Measurements from ENCODE around the gene HOXA6.

Gene HOXA6

DNA sequence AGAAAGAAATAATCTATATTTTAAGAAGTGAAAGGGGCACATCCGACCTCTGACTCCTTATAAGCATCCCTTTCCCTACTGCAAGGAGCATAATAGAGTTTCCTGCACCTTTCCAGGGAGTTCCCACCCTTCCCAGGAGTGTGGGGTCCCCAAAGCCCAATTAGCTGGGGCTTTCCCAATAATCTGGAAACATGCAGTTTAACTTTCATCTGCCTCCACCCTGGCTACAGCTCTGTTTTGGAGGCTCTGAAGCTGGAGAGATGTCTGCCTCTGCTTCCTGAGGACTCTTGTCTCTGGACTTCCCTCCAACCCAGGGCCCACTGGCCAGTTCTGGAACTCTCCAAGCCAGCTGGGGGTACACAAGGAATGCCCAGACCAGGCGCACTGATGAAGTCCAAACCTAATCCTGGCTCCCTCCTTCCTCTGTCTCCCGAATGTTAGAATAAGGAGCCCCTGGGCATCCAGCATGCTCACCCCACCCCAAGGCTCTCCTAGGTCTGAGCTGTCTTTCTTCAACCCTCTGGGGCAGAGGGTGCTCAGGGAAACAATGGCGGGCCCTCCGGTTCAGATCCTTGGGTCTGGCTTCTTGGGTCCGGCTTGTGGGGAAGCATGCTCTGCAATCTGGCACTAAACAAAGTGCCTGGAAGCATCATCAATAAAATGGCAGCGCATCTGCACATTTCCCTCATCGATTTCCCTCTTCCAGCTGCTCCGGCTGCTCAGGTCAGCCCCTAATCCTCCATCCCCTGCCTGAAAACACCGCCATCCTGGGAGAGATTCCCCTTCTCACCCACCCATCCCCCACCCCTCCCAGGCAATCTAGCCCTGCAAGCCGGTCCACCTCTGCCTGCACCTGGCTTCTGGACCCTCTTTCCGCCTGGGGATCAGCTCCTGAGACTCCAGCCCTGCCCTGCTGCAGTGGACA is 30.4 kb downstream of the HOXA6 start:
- H3K4me3 ChIP-seq (ENCODE audit: low read depth, low read length, poor library complexity, severe bottlenecking): no peak overlapping the region
- no peaks in the 10 kb centered on the region; the same call in 1 of the 2 replicates for H3K27me3 ChIP-seq (ENCODE audit: insufficient read depth, low read length)
- H3K4me1 ChIP-seq (ENCODE audit: insufficient read depth, low read length, severe bottlenecking): no peaks in the 10 kb centered on the region
- no peaks in the 10 kb centered on the region for H3F3A ChIP-seq (ENCODE audit: insufficient read depth, low read length)
- H3K36me3 ChIP-seq (ENCODE audit: insufficient read depth, low read length): no peaks in the 10 kb centered on the region
- no peaks in the 10 kb centered on the region for H3K9me2 ChIP-seq (ENCODE audit: low read depth, low read length)
- H2AFZ ChIP-seq (ENCODE audit: low read length): no peak overlapping the region
- no peaks in the 10 kb centered on the region for H3K9me3 ChIP-seq (ENCODE audit: low read length)
- H3K27ac ChIP-seq (ENCODE audit: low read depth, low read length, poor library complexity, severe bottlenecking): no peak overlapping the region
- H4K20me1 ChIP-seq (ENCODE audit: insufficient read depth, low read length): no peaks in the 10 kb centered on the region
- no peak overlapping the region for H3K4me2 ChIP-seq (ENCODE audit: low read length)
- H3K9ac ChIP-seq (ENCODE audit: low read length): no peak overlapping the region
- H3K79me2 ChIP-seq (ENCODE audit: insufficient read depth, low read length): no peaks in the 10 kb centered on the region
- no peak for TF ChIP-seq EZH2 (IDR thresholded peaks at IDR 0.05; ENCODE audit: borderline replicate concordance, low read length)
- TF ChIP-seq, protein P1, sequence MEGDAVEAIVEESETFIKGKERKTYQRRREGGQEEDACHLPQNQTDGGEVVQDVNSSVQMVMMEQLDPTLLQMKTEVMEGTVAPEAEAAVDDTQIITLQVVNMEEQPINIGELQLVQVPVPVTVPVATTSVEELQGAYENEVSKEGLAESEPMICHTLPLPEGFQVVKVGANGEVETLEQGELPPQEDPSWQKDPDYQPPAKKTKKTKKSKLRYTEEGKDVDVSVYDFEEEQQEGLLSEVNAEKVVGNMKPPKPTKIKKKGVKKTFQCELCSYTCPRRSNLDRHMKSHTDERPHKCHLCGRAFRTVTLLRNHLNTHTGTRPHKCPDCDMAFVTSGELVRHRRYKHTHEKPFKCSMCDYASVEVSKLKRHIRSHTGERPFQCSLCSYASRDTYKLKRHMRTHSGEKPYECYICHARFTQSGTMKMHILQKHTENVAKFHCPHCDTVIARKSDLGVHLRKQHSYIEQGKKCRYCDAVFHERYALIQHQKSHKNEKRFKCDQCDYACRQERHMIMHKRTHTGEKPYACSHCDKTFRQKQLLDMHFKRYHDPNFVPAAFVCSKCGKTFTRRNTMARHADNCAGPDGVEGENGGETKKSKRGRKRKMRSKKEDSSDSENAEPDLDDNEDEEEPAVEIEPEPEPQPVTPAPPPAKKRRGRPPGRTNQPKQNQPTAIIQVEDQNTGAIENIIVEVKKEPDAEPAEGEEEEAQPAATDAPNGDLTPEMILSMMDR (IDR thresholded peaks at IDR 0.05; ENCODE audit: low read length): no peak

DNA sequence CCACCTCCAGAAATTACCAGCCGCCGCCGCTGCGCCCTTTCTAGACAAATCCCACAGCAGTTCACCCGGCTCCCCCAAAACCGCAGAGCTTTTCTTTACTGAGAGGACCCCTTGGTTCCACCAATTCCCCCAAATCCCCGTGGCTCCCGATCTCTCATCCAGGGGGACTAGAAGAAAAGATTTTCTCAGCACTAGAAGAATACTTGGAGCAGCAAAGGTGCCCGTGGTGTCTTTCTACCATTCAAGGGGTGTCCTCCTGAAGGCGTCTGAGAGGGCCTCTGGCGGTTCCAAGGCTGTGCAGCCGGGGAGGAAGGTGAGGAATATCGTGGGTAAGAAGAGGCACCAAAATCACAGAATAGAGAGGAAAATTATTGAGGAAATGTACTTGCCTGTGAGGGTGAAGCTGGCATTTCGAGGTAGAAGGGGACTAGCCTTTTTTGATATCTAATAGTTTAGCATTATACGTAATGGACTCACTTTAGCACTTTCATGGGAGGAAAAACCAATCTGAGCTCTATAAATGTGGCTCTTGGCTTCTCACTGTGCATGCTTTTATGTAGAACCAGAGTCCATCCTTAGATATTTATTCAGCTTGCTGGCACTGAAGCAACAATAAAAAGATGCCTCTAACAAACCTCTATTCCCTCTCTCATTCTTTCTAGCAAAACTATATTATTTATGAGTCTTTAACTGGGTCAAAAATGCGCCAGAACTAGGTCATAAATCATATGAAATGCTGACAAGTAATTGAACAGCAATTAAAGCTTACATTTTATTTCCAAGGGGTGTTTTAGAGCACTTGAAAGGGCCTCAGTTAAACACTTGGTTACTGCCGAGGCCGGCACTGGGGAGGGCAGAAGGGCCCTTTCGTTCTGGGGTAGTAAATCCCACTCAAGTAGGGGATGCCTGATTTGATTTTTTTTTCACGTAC is 31.3 kb downstream of the HOXA6 start:
- H3K4me2 ChIP-seq (ENCODE audit: low read length): no peak overlapping the region
- H2AFZ ChIP-seq (ENCODE audit: low read length): no peak overlapping the region
- TF ChIP-seq EZH2 (IDR thresholded peaks at IDR 0.05; ENCODE audit: borderline replicate concordance, low read length): no peak
- TF ChIP-seq, protein P1 (IDR thresholded peaks at IDR 0.05; ENCODE audit: low read length): no peak
- no peaks in the 10 kb centered on the region for H3K4me1 ChIP-seq (ENCODE audit: insufficient read depth, low read length, severe bottlenecking)
- no peaks in the 10 kb centered on the region for H4K20me1 ChIP-seq (ENCODE audit: insufficient read depth, low read length)
- no peak overlapping the region for H3K4me3 ChIP-seq (ENCODE audit: low read depth, low read length, poor library complexity, severe bottlenecking)
- H3K36me3 ChIP-seq (ENCODE audit: insufficient read depth, low read length): no peaks in the 10 kb centered on the region
- H3K9me3 ChIP-seq (ENCODE audit: low read length): no peaks in the 10 kb centered on the region
- H3K27me3 ChIP-seq (ENCODE audit: insufficient read depth, low read length): no peaks in the 10 kb centered on the region
- no peaks in the 10 kb centered on the region for H3F3A ChIP-seq (ENCODE audit: insufficient read depth, low read length)
- no peaks in the 10 kb centered on the region for H3K9me2 ChIP-seq (ENCODE audit: low read depth, low read length)
- H3K79me2 ChIP-seq (ENCODE audit: insufficient read depth, low read length): no peaks in the 10 kb centered on the region
- no peak overlapping the region for H3K9ac ChIP-seq (ENCODE audit: low read length)
- H3K27ac ChIP-seq (ENCODE audit: low read depth, low read length, poor library complexity, severe bottlenecking): no peak overlapping the region

DNA sequence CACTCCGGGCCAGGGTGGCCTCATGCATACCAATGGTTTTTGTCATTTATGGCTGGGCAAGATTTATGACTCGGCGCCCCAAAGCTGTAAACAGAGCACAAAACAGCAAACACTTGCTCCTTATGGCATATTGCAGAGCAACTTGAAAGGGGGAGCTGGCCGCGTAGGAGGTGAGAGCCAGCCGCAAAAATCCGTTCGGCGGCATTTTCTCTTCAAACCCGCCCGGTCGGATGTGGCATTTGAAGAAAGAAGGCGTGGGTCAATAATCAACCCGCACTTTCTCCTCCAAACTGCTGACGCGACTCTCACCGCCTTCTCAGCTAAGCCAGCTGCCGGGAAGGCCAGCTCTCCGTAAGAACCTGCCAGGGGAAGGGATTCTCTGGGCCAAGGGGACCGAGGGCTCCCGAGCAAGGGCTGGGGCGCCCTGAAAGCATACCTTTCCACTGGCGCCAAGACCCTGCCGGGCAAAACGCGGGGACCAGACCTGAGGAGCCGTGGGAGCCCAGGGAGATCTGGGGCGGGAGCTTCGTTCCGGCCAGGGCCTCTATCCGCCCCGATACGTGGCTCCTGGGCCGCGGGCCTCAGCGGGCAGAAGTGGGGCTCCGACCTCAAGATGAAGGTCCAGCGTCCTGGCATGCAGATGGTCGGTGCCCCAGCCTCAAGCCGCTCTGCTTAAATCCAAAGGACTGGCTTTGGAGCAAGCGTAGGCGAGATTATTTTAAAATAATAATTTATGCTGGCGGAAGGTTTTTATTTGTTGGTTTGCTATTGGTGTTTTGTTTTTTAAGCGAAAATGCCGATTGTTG is 32.1 kb downstream of the HOXA6 start:
- Histone ChIP-seq H3K9me3 (ENCODE audit: low read length) (no peaks in the 10 kb centered on the region), H3K27me3 (ENCODE audit: insufficient read depth, low read length) (no peaks in the 10 kb centered on the region), H3F3A (ENCODE audit: insufficient read depth, low read length) (no peaks in the 10 kb centered on the region), H3K27ac (ENCODE audit: low read depth, low read length, poor library complexity, severe bottlenecking) (no peak overlapping the region), H3K4me3 (ENCODE audit: low read depth, low read length, poor library complexity, severe bottlenecking) (no peak overlapping the region), H3K4me2 (ENCODE audit: low read length) (no peak overlapping the region), H3K9ac (ENCODE audit: low read length) (no peak overlapping the region), H3K79me2 (ENCODE audit: insufficient read depth, low read length) (no peaks in the 10 kb centered on the region), H4K20me1 (ENCODE audit: insufficient read depth, low read length) (no peaks in the 10 kb centered on the region), H2AFZ (ENCODE audit: low read length) (no peak overlapping the region), H3K9me2 (ENCODE audit: low read depth, low read length) (no peaks in the 10 kb centered on the region), H3K36me3 (ENCODE audit: insufficient read depth, low read length) (no peaks in the 10 kb centered on the region), H3K4me1 (ENCODE audit: insufficient read depth, low read length, severe bottlenecking) (no peaks in the 10 kb centered on the region)
- TF ChIP-seq, protein P1 (IDR thresholded peaks at IDR 0.05; ENCODE audit: low read length): no peak
- no peak for TF ChIP-seq EZH2 (IDR thresholded peaks at IDR 0.05; ENCODE audit: borderline replicate concordance, low read length)
